B cell (primary cell): ENCODE results near the gene PBX1.

Experiments used
- EZH2 ChIP-seq: IDR thresholded peaks from 2 replicates; pipeline ENCODE4 v1.6.1; 2012; ENCODE audit warnings: borderline replicate concordance, low read depth, mild to moderate bottlenecking, moderate library complexity, low read length; ENCODE audit not compliant: insufficient read depth, poor library complexity, severe bottlenecking
- TF ChIP-seq, protein P1 (sequence below): fragments of 200-600 bp; IDR thresholded peaks from one replicate; pipeline ENCODE4 v1.8.0; 2022; ENCODE audit warnings: antibody characterized with exemption, mild to moderate bottlenecking

DNA sequence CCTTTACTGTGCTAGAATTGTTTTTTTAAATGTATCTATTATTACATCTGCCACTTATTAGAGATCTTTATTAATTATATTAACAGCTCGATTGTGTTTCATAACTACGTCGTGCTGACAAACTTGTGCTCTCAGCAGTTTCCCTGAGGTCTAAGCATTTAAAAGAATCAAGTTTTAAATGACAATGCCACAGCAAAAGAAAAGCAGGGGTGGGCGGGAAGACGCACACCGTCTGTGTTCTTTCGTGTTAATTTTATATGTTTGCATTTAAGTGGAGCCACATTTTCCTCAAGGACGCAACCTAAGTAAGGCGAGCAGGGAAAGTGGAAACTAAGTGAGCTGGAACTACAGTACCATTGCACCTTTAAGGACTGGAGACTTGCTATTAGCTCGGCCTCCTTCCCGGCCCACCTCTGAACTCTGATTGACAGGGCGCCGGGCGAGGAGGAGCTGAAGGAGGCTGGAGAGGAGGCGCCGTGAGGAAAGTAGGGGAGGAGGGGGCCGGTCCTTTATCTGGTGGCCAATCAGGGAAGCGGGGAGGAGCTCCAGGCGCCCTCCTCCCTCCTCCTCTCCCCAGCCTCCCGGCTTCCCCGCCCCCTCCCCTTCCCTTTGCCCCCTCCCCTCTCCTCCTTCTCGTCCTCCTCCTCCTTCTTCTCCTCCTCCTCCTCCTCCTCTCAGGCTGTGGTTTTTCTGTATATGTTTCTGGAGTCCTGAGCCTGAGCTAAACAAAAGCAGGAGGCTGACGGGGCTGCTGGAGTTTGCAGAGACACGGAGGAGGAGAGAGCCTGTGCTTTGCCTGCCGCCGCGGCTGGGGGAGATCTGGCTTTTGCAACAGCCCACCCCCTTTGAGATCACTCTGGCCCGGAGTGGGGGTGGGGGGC lies at the start of gene PBX1:
- TF ChIP-seq, protein P1, sequence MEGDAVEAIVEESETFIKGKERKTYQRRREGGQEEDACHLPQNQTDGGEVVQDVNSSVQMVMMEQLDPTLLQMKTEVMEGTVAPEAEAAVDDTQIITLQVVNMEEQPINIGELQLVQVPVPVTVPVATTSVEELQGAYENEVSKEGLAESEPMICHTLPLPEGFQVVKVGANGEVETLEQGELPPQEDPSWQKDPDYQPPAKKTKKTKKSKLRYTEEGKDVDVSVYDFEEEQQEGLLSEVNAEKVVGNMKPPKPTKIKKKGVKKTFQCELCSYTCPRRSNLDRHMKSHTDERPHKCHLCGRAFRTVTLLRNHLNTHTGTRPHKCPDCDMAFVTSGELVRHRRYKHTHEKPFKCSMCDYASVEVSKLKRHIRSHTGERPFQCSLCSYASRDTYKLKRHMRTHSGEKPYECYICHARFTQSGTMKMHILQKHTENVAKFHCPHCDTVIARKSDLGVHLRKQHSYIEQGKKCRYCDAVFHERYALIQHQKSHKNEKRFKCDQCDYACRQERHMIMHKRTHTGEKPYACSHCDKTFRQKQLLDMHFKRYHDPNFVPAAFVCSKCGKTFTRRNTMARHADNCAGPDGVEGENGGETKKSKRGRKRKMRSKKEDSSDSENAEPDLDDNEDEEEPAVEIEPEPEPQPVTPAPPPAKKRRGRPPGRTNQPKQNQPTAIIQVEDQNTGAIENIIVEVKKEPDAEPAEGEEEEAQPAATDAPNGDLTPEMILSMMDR, result no peak
- TF ChIP-seq EZH2, result no peak
